Measurements from ENCODE around the gene ARMC12.

The ARMC12 gene

DNA sequence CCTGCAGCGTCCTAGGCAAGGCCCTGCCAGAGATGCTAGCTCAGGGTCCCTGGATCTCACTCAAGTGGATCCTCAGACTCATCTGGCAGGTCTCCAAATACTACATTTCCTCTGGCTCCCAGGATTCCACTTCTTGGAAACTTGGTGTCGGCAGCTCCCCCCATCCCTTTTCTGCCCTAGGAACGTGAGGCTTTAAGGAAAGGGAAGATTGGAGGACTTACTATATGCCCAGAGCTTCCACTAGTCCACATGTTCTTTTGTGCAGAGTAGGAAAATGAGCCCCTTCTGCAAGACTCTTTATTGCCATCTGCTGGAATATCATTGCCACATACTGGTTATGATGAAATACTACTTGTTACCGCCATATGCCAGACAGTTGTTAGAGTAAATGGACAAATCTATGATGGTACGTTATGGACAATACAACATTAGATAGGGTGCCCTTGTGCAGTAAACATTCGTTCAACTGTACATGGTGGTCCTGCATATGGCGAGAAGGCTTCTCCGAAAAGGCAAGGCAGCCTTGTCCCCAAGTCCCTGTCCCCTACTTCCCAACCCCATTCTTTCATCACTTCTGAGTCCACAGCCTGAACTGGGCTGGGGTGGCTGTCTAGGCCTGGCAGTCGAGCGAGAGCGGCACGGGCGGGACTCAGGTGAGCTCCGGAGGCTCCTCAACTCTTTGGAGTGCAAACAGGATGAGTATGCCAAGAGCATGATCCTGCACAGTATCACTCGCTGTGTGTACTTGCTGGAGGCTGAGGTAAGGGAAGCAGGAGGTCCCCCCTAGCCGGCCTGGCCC lies 780 bp downstream of the ARMC12 start:
- no peak for DNase-seq

DNA sequence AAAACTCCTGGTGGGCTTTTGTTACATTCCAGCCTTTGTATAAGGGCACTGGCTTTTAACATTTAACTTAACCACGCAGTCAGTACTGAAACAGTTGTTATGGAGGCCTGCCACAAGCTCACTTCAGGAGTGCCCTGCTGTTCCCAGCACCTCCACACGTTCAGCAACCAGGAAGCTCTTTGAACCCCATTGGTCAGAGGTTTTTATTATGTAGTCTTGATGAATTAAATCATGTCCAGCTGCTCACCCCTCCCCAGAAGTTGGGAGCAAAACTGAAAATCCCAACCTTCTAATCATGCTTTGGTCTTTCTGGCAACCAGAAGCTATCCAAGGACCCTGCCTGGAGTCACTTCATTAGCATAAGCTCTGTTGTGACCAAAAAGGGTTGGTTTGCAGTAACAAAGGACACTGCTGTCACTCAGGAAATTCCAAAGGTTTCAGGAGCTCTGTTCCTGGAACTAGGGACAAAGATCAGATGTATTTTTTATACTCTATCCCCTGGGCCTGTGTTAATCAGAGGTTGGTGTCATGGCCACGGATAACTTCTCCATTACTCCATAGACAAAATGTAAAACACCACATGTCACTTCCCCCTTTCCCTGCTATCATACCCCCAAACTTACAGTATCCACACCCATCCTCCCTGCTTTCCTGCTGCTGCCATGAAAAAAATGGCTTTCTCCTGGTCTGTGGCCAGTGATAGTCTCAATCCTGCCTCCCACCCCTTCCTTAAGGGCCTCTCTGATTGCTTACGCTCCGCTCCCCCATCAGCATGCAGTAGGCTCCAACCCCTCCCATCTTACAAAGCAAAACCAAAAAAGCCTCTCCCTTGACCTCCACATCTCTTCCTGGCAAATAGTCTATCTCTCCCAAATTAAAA lies 3.1 kb downstream of the ARMC12 start:
- DNase-seq, result no peak

- no peak for DNase-seq
Measured at GRCh38 chr6:35742842-35743241, 6.0 kb downstream of the ARMC12 start.

DNA sequence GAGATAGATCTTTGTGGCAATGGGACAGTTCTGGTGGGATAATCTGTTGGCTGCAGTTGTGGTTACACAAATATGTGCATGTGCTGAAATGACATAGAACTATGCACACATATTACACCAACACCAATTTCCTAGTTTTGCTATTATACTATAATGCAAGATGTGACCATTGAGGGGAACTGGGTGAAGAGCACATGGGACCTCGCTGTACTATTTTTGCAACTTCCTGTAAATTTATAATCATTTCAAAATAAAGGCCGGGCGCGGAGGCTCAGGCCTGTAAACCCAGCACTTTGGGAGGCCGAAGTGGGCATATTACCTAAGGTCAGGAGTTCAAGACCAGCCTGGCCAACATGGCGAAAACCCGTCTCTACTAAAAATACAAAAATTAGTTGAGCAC lies 8.7 kb downstream of the ARMC12 start:
- DNase-seq, result no peak

- DNase-seq, result no peak
Measured at GRCh38 chr6:35746516-35746915, 9.7 kb downstream of the ARMC12 start.

DNA sequence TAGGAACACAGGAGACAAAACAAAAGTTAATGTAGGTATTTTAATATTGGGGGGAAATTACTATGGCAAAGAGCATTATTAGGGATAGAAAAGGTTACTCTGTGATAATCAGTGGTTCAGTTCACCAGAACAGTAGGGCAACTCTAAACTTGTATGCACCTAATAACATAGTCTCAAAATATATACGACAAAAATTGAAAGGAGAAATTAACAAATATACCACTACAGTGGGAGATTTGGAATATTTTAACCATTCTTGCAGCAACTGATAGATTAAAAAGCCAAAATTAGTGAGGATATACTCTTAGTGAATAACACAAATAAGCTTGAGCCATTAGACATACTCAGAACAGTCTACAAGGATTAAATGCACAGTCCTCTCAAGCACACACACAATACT lies 11.0 kb downstream of the ARMC12 start:
- DNase-seq, result no peak

- DNase-seq, result no peak
Measured at GRCh38 chr6:35750557-35750956, 13.7 kb downstream of the ARMC12 start.

DNA sequence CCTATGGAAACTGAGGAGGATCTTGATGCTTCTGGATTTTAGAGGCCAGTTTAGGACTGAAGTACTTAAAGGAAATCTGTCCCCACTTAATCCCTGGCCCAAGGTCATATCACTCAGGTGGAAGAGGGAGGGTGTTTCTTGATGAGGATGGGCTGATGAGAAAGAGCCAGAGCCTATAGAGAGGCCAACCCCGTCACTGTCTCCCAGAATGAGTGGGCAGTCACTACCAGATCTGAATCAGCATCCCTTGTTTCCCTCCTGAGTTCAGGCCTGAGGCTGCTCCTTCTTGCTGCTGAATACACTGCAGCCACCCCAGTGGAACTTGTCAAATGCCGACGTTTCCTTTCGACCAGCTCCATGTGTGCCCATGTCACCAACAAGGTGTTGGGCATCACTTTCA lies 14.8 kb downstream of the ARMC12 start:
- no peak for DNase-seq

DNA sequence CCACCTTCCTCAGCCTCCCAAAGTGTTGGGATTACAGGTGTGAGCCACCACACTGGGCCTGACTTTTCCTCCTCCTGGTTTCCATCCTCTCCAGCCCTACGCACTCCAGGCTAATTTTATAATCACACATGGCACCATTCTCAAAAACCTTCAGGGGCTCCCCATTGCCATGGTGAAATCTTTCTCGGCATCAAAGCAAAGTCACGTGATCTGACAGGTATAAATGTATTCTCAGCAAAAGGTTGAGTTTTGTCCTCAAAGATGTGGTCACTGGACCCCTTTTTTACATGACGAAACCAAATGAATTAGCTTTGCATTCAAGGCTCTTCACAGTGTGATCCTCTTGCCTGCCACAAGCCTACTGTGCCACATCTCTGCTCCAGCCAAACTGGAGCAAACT lies 15.5 kb downstream of the ARMC12 start:
- DNase-seq, result no peak

DNA sequence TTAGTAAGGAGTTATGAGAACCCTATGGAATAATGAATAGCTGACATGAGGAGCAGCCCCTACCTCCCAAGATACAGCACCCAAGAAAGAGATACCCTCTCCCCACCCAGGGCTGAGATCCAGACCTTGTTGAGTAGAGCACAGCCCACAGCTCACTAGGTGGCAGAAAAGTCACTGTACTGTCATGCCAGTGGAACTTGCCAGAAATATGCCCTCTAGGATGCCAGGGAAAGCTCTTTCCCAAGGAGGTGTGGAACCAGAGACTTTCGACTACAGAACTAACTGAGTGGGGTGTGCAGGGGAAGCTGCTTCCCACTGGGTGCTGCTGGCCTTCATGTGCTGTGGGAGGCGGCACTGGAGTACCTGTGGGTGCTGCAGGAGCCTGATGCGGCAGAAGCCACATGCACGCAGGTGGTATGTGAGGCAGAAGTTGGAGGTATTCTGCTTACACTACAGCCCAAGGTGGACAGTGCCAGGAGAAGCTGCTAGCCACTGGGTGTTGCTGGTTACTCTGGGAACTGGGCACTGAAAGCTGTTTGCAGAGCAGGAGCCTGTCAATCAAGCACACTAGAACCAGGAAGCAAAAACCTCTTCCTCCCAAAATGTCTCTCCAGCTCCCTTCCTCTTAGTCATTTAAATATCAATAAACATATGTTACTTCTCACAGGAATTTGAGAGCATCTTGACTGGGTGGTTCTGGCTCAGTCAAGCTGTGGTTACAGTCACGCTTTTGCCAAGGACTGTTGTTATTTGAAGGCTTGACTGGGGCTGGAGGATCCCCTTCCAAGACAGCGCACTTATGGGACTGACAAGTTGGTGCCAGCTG lies 17.8 kb downstream of the ARMC12 start:
- DNase-seq, result no peak

- no peak for DNase-seq
Measured at GRCh38 chr6:35755278-35755924, 18.6 kb downstream of the ARMC12 start.

- no peak for DNase-seq
Measured at GRCh38 chr6:35757456-35758123, 20.8 kb downstream of the ARMC12 start.

DNA sequence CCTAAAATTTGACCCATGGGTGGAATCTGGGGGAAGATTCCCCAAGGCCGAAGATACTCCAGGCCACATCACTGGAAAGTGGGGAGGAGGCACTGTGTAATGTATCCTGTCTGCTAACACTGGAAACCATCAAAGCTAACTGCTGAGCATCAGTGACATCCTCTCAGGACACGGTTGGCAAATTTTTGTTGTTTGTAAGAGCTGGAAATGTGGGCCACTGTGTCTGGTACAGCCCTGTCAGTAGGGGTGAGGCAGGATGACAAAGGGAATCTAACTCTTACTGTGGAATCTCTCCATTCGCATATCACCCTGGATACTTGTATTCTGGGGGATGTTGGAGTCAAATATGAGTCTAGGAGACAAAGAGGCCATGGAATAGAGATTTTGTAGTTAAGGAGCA lies 22.6 kb downstream of the ARMC12 start:
- DNase-seq, result no peak

DNA sequence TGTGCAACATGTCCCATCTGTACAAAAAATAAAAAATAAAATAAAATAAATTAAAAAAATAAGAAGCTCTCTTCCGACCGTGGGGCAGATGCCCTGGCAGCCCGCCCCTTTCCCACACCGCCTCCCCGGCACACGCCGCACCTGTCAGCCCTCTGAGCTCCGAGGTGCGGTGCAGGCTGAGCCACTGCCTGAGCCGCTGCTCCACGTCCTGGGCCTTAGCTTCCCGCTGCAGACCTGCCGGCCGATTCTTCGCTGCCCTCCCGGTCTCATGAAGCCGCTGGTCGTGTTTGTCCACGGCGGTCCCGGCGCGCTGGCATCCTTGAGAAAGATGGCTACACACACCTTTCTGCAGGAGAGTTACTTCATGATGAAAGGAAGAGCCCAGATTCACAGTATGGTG lies 28.9 kb downstream of the ARMC12 start:
- DNase-seq, result no peak

DNA sequence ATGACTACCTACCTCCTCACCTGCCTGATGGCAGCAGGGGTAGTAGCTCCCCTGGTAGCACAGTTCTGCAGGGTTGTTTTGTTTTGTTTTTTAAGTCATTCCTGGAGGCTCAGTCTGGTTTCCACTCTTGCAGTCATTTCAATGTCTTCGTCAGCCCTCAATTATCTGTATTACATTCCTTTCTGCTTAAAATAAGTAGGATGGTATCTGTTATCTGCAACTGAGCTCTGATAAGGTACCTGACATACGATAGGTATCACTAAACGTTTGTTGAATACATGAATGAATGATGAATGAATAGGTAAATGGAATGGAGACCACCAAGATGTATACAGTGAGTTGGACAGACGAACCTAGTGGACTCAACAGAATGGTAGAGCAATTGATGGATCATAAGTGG lies 32.4 kb downstream of the ARMC12 start:
- DNase-seq, result no peak

- DNase-seq, result no peak
Measured at GRCh38 chr6:35771343-35771627, 34.5 kb downstream of the ARMC12 start.

- no peak for DNase-seq
Measured at GRCh38 chr6:35774116-35774794, 37.4 kb downstream of the ARMC12 start.

- no peak for DNase-seq
Measured at GRCh38 chr6:35775031-35775430, 38.2 kb downstream of the ARMC12 start.

- no peak for DNase-seq
Measured at GRCh38 chr6:35776364-35777215, 39.8 kb downstream of the ARMC12 start, which contains the start of gene CLPSL2. Gene CLPSL2, plus strand, starts transcription at chr6:35776598. Its CDS starts 21 bp downstream, at chr6:35776619.

GRCh38 chr6:35777356-35778102 lies 40.7 kb downstream of the ARMC12 start:
- DNase-seq, result no peak

All from CD4-positive, alpha-beta T cell treated with Interleukin-15 for 1 hour (primary cell).